Measurements from ENCODE around the gene GPR27. TPM values are rescaled to one million over a fixed set of nuclear protein-coding genes. Genes with fewer than 3 reads are reported as not detected.

Gene GPR27
- not detected in 2 replicates for total RNA-seq

DNA sequence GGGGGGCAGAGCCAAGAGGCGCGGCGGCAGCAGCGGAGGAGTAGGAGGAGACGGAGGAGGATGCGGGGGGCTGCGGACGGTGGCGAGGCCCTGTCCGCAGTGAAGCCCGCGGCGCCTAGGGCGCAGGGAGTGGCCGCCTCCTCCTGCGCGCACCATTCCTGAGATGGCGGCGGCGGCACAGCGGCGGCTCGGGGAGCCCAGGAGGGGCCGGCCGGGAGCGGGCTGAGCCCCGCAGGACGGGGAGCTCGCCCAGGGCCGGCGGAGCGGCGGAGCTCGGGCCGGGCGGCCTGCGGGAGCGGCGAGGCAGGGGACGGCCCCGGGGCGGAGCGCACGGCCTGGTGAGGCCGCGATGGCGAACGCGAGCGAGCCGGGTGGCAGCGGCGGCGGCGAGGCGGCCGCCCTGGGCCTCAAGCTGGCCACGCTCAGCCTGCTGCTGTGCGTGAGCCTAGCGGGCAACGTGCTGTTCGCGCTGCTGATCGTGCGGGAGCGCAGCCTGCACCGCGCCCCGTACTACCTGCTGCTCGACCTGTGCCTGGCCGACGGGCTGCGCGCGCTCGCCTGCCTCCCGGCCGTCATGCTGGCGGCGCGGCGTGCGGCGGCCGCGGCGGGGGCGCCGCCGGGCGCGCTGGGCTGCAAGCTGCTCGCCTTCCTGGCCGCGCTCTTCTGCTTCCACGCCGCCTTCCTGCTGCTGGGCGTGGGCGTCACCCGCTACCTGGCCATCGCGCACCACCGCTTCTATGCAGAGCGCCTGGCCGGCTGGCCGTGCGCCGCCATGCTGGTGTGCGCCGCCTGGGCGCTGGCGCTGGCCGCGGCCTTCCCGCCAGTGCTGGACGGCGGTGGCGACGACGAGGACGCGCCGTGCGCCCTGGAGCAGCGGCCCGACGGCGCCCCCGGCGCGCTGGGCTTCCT is at the start of gene GPR27:
Gene GPR27, plus strand, starts transcription at position 155 of the 909 bp plus-strand sequence. Its CDS starts 195 bp downstream, at position 350.
- DNase-seq (ENCODE audit: low read depth) = peak; percentile 39
- TF ChIP-seq, protein P1, sequence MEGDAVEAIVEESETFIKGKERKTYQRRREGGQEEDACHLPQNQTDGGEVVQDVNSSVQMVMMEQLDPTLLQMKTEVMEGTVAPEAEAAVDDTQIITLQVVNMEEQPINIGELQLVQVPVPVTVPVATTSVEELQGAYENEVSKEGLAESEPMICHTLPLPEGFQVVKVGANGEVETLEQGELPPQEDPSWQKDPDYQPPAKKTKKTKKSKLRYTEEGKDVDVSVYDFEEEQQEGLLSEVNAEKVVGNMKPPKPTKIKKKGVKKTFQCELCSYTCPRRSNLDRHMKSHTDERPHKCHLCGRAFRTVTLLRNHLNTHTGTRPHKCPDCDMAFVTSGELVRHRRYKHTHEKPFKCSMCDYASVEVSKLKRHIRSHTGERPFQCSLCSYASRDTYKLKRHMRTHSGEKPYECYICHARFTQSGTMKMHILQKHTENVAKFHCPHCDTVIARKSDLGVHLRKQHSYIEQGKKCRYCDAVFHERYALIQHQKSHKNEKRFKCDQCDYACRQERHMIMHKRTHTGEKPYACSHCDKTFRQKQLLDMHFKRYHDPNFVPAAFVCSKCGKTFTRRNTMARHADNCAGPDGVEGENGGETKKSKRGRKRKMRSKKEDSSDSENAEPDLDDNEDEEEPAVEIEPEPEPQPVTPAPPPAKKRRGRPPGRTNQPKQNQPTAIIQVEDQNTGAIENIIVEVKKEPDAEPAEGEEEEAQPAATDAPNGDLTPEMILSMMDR (IDR thresholded peaks at IDR 0.05; ENCODE audit: insufficient read depth, low read depth, low read length) = no peak
- H3K4me3 ChIP-seq (ENCODE audit: low read depth, low read length) = no peak within 1 kb of the TSS

GRCh38 chr3:71704915-71705314 is 48.7 kb upstream of the GPR27 start:
- H3K4me3 ChIP-seq (ENCODE audit: low read depth, low read length) = no peak overlapping the region
- no peak for DNase-seq (ENCODE audit: low read depth)
- TF ChIP-seq, protein P1 (IDR thresholded peaks at IDR 0.05; ENCODE audit: insufficient read depth, low read depth, low read length) = no peak

- TF ChIP-seq, protein P1 (IDR thresholded peaks at IDR 0.05; ENCODE audit: insufficient read depth, low read depth, low read length) = no peak
- H3K4me3 ChIP-seq (ENCODE audit: low read depth, low read length) = no peak overlapping the region
- DNase-seq (ENCODE audit: low read depth) = no peak
These were observed 48.0 kb upstream of the GPR27 start for GRCh38 chr3:71705681-71706080.

- TF ChIP-seq, protein P1 (IDR thresholded peaks at IDR 0.05; ENCODE audit: insufficient read depth, low read depth, low read length) = no peak
- DNase-seq (ENCODE audit: low read depth) = no peak
- no peak overlapping the region for H3K4me3 ChIP-seq (ENCODE audit: low read depth, low read length)
These were observed 46.1 kb upstream of the GPR27 start for GRCh38 chr3:71707595-71707994.

GRCh38 chr3:71708476-71709105 is 45.1 kb upstream of the GPR27 start:
- H3K4me3 ChIP-seq (ENCODE audit: low read depth, low read length) = no peak overlapping the region
- no peak for DNase-seq (ENCODE audit: low read depth)
- TF ChIP-seq, protein P1 (IDR thresholded peaks at IDR 0.05; ENCODE audit: insufficient read depth, low read depth, low read length) = no peak

- no peak overlapping the region for H3K4me3 ChIP-seq (ENCODE audit: low read depth, low read length)
- TF ChIP-seq, protein P1 (IDR thresholded peaks at IDR 0.05; ENCODE audit: insufficient read depth, low read depth, low read length) = no peak
- DNase-seq (ENCODE audit: low read depth) = no peak
These were observed 43.6 kb upstream of the GPR27 start for GRCh38 chr3:71709908-71710511.

All from fibroblast of villous mesenchyme (primary cell).